GM21737 (cell line): ENCODE data around the gene FZD4.
"Not testable (repeated sequence)": the region's sequence is repeated elsewhere in the genome, so short reads cannot be mapped to it uniquely, and the experiment has no call there.

ENCODE experiments used
- ATAC-seq: cut with Tn5 transposase; IDR thresholded peaks from one replicate; pipeline ENCODE4 v1.9.1; 2021; ENCODE audit warnings: mild to moderate bottlenecking, moderate library complexity; ENCODE audit not compliant: unreplicated experiment

Gene FZD4

GRCh38 chr11:86977441-86978050 lies 22.4 kb upstream of the FZD4 start:
- ATAC-seq: no peak

- ATAC-seq: no peak
Observed at GRCh38 chr11:86972734-86973133, 17.5 kb upstream of the FZD4 start.

- no peak for ATAC-seq
Observed at GRCh38 chr11:86969258-86969657, 14.1 kb upstream of the FZD4 start.

GRCh38 chr11:86967601-86968000 lies 12.4 kb upstream of the FZD4 start:
- ATAC-seq: not testable (repeated sequence)

GRCh38 chr11:86957976-86958646 lies 2.9 kb upstream of the FZD4 start:
- ATAC-seq: no peak

GRCh38 chr11:86956905-86957195 lies 1.7 kb upstream of the FZD4 start:
- ATAC-seq: no peak

- peak; percentile 12 for ATAC-seq
Observed at GRCh38 chr11:86955111-86955360, 159 bp downstream of the FZD4 start.

- ATAC-seq: no peak
Observed at GRCh38 chr11:86954269-86955110, 705 bp downstream of the FZD4 start.

- no peak for ATAC-seq
Observed at GRCh38 chr11:86952221-86952875, 2.8 kb downstream of the FZD4 start.

GRCh38 chr11:86951706-86952105 lies 3.5 kb downstream of the FZD4 start:
- no peak for ATAC-seq

- ATAC-seq: no peak
Observed at GRCh38 chr11:86950661-86950995, 4.6 kb downstream of the FZD4 start.

GRCh38 chr11:86949995-86950660 lies 5.1 kb downstream of the FZD4 start:
- ATAC-seq: no peak

GRCh38 chr11:86948733-86949132 lies 6.5 kb downstream of the FZD4 start:
- no peak for ATAC-seq

- no peak for ATAC-seq
Observed at GRCh38 chr11:86947541-86947940, 7.7 kb downstream of the FZD4 start.

GRCh38 chr11:86943505-86943904 lies 11.7 kb downstream of the FZD4 start:
- ATAC-seq: not testable (repeated sequence)

GRCh38 chr11:86941871-86942599 lies 13.2 kb downstream of the FZD4 start:
- no peak for ATAC-seq

GRCh38 chr11:86941077-86941870 lies 13.9 kb downstream of the FZD4 start:
- no peak for ATAC-seq

- no peak for ATAC-seq
Observed at GRCh38 chr11:86940122-86940777, 14.9 kb downstream of the FZD4 start.
